HG03469 (cell line): Measurements from ENCODE around the gene COL15A1.

ENCODE experiments used
- ATAC-seq: cut with Tn5 transposase; IDR thresholded peaks from one replicate; pipeline ENCODE4 v1.9.1; 2021; ENCODE audit warnings: mild to moderate bottlenecking, moderate library complexity, moderate number of reproducible peaks; ENCODE audit not compliant: unreplicated experiment

The COL15A1 gene

GRCh38 chr9:98944057-98944733 is 488 bp downstream of the COL15A1 start:
- ATAC-seq, result no peak

GRCh38 chr9:98944734-98945074 is 997 bp downstream of the COL15A1 start:
- ATAC-seq, result no peak

DNA sequence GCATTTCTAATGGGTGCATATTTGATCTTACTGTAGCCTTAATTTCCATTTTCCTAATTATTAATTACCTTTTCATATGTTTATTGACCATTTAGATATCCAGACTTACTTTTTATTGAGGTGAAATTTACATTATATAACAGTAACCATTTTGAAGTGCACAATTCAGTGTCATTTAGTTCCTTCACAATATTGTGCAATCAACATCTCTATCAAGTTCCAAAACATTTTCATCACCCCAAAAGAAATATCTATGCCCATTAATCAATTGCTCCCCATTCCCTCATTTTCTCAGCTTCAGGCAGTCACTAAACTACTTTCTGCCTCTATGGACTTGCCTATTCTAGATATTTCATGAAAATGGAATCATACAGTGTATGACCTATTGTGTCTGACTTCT is 5.9 kb downstream of the COL15A1 start:
- no peak for ATAC-seq

DNA sequence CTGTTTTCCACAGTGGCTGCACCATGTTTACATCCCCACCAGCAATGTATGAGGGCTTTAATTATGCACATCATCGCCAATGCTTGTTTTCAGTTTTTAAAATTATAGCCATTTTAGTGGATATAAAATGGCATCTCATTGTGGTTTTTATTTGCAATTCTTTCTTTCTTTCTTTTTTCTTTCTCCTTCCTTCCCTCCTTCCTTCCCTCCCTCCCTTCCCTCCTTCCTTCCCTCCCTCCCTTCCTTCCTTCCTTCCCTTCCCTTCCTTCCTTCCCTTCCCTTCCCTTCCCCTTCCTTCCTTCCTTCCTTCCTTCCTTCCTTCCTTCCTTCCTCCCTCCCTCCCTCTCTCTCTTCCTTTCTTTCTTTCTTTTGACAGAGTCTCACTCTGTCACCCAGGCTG is 6.6 kb downstream of the COL15A1 start:
- no peak for ATAC-seq

- no peak for ATAC-seq
Measured at GRCh38 chr9:98951967-98952366, 8.3 kb downstream of the COL15A1 start.

- ATAC-seq, result no peak
Measured at GRCh38 chr9:98953581-98954243, 10.0 kb downstream of the COL15A1 start.

DNA sequence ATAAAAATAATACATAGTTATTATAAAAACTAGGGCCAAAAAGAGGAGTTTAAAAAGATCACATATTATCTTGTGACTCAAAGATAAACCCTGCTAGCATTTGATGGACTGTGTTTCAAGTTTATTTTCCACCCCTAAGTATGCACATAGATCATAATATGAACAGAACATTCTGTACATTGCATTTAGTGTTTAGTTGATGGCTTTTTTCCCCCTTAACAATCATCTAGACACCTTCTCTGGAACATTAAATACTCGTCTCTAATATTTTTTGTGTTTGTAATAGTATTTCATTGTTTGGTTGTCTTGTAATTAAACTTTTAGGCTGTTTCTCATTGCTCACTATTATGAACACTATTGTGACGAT is 10.5 kb downstream of the COL15A1 start:
- no peak for ATAC-seq

- ATAC-seq, result no peak
Measured at GRCh38 chr9:98955259-98955658, 11.6 kb downstream of the COL15A1 start.

- no peak for ATAC-seq
Measured at GRCh38 chr9:98957826-98958225, 14.1 kb downstream of the COL15A1 start.

GRCh38 chr9:98958271-98958984 is 14.7 kb downstream of the COL15A1 start:
- ATAC-seq, result no peak

- no peak for ATAC-seq
Measured at GRCh38 chr9:98960409-98960808, 16.7 kb downstream of the COL15A1 start.

DNA sequence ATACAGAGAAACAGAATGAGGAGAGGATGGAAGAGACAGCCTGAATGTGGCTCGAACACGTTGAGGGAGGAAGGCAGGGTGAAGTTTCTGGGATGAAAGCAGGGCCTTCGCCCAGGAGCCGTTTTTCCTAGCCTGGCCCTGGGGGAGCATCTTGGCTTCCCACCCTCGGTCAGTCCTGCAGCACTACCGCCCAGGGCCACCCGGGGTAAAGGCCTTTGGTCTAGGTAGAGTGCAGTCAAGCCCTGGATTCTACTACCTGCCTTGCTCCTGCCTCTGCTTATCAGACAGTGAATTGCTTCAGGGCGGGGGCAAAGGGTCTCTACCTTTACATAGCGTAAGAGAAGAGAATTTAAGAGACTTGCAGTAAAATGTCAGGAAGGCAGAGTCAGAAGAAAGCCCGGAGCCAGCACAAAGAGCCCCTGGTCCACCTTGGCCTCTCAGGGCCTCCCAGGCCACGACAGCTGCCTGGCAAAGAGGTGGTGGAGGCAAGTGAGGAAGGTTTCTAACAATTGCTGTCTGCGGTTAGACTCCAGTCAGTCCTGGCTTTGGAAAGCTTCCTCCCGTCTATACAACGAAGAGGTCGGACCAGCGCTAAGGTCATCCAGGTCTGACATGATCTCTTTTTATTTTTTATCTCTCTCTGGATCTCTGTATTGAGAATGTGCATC is 17.9 kb downstream of the COL15A1 start:
- ATAC-seq, result no peak

GRCh38 chr9:98962181-98962560 is 18.5 kb downstream of the COL15A1 start:
- ATAC-seq, result no peak

DNA sequence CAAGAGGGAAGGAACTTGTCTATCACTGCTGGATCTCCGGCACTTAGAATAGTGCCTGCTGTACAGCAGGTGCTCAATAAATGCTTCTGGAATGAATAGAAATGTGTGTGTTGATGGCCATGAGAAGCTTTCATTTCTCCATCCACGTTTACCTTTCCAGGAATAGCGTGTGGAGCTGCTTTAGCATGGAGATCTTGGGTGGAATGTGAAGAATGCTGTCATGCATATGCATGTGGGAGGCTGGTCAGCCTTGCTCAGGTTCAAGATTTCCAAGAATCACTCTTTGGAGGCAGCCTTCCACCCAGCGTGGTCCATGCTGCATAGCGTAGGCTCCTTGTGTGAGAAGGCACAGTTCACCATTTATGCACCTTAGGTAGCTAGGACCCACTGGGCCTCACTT is 19.2 kb downstream of the COL15A1 start:
- ATAC-seq, result no peak

DNA sequence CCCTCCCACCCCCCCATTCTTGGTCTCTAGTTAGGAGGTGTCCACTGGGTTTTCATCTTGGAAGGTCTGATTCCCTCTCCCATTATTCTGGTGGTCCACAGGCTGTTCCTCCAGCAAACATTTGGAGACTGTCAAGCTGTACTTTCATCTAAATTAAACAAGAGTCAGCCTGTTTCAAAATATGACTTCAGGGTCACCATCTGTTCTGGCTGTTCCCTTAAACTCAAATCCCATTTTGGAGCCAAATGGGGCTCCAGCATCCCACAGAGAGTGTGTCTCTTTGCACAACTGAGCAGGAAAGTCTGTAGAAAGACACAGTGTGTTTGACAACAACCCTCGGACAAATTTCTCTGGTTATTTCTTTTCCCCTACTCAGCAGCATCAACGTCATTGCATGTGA is 20.5 kb downstream of the COL15A1 start:
- no peak for ATAC-seq

DNA sequence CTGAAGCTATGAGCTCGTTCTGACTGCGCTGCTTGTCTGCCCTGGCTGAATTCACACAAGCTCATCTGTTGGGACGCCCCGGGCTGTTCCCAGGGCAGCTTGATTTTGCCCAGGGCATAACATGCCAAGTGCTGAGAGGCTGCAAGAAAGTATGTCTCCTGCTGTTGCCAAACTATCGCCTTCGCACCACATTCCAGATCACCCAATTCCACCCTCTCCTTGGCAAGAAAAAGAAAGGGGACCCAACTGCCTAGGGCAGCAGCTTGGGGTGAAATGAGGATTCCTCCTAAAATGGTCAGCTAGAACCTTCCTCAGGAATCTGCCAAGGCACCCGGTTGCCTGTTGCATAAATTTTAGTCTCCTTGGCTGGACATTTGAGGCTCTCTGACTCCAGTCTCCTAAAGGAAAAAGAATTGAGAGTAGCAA is 21.2 kb downstream of the COL15A1 start:
- no peak for ATAC-seq

- ATAC-seq, result no peak
Measured at GRCh38 chr9:98966676-98967075, 23.0 kb downstream of the COL15A1 start.

GRCh38 chr9:98967257-98967656 is 23.6 kb downstream of the COL15A1 start:
- no peak for ATAC-seq

DNA sequence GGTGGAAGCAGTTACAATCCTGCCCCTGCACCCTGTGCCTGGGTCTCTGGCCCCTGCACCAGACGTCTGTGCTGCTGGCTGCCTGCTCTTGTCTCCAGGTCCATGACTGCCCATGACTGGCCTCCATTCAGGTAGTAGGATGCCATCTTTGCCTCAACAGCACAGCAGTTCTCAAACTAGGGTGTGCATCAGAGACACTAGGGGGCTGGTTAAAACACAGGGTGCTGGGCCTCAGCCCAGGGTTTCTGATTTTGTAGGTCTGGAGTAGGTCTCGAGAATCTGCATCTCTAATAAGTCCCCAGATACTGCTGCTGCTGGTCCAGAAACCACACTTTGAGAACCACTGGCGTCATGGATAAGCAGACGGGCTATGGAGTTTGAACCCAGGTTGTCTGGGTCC is 24.0 kb downstream of the COL15A1 start:
- ATAC-seq, result no peak

- no peak for ATAC-seq
Measured at GRCh38 chr9:98968601-98969337, 25.1 kb downstream of the COL15A1 start.

DNA sequence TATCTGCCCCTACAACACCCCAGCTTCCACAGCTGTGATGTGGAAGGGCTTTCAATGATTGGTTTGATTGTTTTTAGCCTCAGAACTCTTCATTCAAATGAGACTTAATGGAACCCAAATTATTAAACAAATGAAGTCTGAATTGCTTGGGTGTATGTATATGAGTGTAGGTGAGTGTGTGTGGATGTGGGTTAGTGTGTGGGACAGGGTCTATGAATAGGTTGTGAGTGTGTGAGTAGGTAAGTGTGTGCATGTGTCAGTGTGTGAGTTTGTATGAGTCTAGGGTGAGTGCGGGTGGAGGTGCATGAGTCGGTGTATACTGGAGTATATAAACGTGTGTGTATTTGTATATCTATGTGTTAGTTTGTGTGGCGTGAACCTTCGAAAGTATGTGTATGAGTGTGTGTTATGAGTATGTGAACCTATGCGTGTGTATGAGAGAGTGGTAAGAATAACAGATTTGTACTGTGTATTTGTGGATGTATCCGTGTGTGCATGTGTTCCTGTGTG is 26.9 kb downstream of the COL15A1 start:
- ATAC-seq, result no peak
